Activated CD4-positive, alpha-beta T cell treated with anti-CD3 and anti-CD28 coated beads, Interleukin-2, amount 50 U/mL, for 48 hours (primary cell): Measurements from ENCODE around the gene RXRA.

Source experiments
- DNase-seq, 2 experiments: peaks; one replicate each; pipeline ENCODE4 v3.0.0-alpha.2; 2020

Gene RXRA

DNA sequence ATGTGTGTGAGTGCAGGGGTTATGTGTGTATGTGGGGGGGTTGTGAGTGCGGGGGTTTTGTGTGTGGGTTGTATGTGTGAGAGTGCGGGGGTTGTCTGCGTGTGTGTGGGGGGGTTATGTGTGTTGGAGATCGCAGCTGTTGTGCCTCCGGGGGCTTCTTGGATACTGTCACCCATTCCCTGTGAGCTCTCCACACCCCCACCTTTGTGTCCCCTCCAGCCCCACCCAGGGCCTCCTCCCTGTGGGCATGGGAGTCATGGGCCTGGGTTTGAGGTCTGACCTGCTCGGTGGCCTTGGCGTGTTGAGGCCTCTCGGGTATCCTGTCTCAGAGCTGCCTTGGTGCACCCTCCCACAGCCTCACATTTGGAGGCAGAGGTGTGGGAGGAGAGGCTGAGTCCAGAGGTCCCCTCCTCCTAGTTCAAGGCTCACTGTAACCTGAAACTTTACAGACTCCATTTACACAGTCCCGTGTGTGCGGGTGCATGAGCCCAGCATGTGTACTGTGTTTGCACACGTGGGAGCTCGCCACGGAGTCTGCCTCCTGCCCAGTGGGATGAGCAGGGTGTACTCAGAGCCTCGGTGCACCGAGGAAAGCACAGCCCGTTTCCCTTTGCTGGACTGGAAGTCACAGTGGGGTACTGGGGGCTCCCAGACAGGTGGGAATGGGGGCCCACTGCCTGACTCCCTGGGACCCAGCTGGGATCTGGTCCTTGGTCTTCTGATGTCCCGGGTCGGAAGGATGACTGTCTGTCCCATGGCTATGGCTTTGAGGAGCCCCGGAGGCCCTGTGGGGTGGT lies 43.4 kb downstream of the RXRA start:
- no peak for DNase-seq

DNA sequence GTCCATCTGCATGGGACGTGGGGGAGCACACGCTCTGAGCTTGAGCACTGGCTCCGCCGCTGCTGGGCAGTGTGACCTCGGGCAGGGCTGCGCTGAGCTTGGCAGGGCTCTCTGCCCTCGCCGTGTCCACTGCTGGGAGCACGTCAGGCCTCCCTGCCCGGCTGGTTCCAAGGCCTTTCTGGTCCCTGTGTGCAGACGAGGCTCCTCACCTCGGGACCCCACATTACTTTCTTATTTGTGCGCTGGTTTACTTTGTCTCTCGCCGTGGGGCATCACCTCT lies 43.9 kb downstream of the RXRA start:
- DNase-seq, result no peak

DNA sequence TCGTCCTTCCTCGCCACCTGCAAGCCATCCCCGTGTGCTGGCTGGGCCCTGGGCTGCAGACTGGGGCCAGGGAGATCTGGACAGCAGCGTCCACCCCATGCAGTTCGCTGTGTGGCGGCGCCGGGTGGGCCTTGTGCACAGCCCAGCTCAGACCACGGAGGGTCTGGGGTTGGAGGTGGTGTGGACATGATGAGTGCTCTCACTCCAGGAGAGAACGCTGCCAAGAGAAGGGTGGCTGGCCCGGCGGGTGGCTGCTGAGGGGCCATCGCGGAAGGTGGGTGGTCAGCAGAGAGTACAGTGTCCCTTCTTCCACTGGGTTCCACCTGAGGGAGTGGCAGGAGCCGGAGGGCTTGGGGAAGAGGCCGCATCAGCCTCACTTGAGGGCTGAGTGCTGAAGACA lies 44.4 kb downstream of the RXRA start:
- DNase-seq, result no peak

DNA sequence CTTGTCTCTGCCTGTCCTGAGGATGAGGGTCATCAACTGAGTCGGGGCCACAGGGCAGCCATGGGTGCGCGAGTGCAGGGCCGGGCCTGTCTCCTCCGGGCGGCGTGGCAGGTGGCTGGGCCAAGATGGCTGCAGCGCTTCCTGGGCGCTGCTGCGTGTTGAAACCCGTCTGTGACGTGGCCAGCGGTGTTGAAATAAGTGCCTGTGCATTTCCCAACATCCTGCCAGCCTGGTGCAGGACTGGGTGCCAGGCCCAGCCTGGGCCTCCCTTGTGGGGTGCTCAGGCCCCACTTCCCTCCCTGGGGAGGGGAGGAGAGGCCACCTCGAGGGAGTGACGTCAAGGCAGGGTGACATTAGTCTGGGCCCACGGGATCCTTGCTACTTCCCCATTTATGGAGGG lies 45.5 kb downstream of the RXRA start:
- no peak for DNase-seq

GRCh38 chr9:134372581-134373267 lies 46.5 kb downstream of the RXRA start:
- no peak for DNase-seq

DNA sequence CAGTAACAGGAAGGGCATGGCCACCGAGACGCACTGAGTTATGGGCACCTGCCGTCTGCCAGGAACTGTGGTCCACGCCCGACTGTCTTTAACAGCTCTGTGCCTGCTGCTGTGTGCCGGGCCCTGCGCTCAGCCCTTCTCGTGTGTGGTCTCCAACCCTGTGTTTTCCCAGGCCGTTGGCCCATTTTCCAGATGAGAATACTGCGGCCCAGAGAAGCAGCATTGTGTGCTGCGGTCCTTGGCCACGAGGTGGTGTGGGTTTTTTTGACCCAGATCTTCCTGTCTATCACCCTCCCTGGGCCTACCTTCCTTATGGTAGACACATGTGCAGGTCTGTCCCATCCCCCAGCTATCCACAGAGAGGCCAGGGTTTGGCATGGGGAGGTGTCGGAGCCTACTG lies 47.0 kb downstream of the RXRA start:
- DNase-seq, result no peak

DNA sequence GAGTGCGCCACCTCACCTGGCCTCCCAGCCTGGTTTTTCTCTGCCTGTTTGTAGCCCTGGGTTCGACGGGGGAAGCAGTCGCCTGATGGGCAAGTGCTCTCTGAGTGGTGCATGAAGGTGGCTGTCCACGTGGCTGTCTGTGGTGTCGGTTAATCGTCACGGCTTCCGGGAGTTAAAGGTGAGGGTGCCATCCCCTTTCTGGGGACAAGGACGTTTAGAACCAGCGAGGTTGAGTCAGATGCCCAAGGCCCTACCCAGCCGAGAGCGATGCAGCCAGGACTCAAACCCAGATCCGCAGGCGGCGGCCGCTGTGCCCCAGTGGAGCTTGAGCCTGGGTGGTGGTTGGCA lies 47.7 kb downstream of the RXRA start:
- DNase-seq, result no peak

DNA sequence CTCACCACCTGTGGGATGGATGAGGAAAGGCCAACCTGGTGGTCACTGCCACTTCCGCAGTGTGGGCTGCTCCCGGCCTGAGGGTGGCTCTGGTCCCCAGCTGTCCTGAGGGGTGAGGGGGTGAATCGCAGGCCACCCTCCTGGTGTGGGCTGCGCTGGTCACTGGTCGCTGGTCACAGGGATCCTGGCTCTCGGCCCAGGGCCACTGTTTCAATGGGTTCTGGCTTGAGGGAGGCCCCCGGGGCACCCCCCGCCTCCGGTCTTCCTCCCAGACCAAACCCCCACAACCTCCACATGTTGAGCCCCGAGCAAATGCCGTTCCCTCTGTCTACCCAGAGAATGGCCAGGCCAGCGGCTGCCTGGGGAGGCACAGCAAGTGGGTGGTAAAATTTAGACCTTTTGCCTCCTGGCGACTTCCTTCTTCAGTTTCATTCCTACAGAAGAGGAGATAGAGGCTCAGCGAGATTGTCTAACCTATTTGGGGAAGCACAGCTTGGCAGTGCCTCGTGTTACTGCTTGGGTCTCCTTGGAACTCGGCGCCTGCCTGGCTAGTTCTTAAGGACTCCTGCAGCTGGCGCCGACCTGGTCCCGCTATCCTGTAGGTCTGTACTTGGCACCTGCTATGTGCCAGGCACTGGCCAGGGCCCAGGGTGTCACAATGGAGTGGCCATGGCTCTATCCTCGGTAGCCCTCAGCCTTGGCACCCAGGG lies 48.2 kb downstream of the RXRA start:
- DNase-seq, result no peak

DNA sequence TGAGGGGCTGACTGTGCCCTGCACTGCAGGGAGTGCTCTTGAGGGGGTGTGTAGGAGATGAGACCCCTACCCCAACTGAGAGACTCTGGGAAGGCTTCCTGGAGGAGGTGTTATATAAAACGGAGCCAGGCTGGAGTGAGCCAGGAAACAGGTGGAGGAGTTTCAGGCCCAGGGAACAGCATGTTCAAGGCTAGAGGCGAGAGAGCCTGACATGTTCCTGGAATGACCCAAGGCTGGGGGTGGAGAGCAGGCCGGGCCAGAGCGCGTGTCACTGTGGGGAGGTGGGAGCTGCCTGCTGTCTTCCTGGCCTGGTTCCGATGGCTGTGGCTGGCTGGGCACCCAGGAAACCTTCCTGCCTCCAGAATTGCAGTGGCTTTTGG lies 48.7 kb downstream of the RXRA start:
- DNase-seq, result no peak

GRCh38 chr9:134375430-134376385 lies 49.5 kb downstream of the RXRA start:
- DNase-seq, result no peak

GRCh38 chr9:134376386-134377142 lies 50.3 kb downstream of the RXRA start:
- no peak for DNase-seq

DNA sequence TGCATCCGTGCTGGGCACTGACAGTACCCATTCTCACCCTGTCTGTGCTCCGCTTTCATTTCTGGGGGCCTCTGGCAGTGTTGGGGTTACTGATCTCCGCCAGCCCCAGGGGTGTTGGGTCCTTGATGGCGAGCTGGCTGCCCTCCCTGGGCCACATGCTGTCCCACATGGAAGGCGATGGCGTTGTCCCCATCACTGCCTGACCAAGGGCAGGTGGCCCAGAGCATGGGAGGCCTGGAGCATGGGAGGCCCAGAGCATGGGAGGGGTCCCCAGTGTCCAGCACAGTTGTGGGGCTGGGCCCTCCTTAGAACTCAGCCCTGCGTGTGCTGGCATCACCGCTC lies 50.9 kb downstream of the RXRA start:
- DNase-seq, result no peak

DNA sequence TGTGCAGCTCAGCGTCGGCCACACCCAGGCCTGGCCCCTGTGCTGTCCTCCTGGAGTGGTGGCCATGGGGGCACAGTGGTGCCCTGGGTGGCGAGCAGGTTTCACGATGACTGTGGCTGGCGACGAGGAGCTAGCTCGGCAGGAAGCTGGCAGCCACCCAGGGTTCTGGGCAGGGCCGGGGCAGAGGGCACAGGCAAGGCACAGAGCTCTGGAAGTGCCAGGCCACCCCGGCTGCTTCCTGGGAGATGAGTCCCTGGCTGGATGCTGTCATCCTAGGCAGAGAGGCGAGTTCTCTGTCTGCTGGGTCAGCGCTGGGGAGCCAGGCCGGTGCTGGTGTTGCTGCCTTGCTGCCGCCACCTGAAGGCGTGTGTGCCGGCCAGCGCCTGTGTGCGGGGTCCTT lies 51.7 kb downstream of the RXRA start:
- no peak for DNase-seq

DNA sequence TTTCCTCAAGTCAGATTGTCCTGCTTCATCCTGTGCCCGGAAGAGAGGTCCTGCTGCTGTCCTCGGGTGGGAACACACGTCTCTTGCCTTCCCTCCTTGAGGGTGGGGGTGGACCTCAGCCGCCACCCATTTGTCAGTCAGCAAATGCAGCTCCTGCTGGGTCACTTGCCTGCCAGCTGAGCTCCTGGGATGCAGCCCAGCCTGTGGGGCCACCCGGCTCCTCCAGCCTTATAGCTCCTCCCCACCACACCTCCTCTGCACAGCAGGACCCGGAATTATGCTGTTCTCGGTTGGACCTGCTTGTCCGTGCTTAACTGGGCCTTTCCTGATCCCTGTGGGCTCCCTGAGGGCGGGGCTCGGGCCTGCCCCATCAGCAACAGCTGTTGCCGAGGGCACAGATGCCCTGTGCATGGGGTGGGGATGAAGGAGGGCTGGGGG lies 52.7 kb downstream of the RXRA start:
- no peak for DNase-seq

- no peak for DNase-seq
Measured at GRCh38 chr9:134379831-134380365, 53.6 kb downstream of the RXRA start.

DNA sequence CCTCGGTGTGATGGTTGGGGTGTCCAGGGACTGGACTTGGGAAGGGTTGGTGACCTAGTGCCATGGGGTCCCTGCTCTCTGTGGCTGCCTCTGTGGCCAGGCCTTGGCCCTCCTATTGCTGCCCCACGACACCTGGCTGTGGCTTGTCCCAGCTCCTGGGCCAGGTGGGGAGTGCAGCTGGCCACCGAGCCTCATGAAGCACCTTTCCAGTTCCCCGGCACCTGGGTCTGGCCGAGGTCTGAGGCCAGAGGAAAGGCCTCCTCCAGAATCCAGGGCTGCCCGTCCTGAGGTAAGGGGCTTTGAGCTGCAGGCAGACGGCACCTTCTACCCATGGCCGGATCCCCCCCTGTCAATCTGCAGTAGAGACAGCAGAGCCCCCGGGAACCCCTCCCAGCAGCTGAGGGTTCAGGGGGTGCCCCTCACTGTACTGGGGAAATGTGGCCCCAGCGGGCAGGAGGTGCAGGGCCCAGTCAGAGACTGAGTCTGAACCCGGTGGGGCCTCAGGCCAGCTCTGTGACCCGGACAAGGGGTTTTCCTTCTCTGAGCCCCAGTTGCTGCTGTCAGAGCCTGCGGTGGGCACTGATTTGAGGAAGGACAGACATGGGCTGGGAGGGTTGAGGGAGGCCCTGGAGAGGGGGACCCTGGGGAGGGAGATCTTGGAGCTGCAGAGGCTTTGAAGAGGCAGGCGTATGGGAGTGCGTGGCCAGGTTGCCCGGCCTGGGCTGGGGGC lies 54.5 kb downstream of the RXRA start:
- DNase-seq, result no peak

GRCh38 chr9:134381272-134381661 lies 55.0 kb downstream of the RXRA start:
- no peak for DNase-seq

DNA sequence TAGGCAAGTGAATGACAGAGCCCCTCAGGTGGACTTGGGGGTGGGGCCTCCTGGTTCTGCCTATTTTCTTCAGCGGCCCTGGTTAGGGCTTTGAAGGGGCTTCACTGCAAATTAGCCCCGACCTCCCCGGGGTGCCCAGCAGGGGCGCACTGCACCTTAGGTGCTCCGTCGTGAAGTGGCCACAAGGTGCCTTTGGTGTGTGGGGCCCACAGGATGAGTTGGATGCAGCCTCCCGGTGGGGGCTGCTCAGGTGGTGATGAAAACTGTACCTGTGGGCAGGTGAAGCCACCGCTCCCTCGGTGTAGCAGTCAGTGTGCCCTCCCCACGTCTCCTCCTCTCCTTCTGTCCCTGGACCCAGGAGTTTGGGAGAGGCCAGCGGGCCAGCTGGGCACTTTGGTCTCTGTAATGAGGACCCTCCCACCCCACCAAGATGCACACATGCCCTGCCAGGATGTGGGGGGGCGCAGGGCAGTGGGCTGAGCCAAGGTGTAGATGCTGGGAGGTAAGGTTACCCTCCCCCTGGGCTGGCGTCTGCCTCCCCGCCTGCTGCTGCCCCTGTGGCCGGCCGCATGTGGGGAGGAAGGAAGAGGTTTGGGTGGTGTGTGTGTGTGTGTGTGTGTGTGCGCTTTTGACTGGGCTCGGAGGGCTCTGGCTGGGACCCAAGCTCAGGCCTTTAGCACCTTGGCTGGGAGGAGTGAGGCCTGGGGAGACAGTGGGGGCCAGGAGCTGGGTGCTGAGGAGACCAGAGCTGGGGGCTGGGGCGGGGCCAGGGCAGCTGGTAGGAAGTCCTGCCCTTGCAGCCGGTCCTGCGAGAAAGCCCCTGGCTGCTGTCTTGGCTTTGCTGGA lies 55.6 kb downstream of the RXRA start:
- peak; percentile 31 to 42 for DNase-seq

DNA sequence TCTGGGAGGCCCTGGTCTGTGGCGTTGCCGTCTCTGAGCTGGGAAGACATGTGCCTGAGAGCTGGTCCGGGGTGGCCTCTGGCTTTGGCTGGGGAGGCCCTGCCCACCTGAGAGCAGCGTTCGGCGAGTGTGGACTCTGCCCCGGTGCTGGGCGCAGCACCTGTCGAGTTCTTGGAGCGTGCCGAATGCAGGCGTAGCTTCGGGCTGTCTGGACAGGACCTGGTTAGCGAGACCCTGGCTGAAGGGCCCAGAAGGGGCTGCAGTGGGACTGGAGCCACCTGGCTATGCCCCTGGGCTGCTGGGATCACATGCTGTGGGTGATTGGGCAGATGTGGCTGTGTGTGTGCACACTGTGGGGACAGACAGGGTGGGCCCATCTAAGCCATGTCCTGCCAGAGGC lies 56.5 kb downstream of the RXRA start:
- no peak for DNase-seq

DNA sequence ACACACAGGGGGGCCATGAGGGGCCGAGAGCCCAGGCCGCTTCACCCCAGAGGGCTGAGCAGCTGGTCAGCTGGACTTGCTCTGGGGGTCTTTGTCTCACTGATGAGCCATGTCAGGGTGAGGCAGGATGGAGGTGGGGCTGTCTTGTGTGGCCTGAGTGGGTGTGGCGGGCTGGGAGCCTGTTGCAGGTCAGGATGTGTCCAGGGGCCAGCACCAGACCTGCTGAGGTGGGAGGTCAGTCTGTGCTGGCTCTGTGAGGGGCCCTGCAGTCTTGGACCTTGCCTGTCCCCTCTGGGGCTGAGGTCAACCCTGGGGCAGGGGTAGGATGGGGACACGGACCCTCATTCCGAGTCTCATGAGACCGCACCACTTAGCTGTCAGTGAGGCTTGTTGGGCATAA lies 56.9 kb downstream of the RXRA start:
- DNase-seq, result no peak
